ENCODE data around the gene KLHL11. TPM values are rescaled to one million over a fixed set of nuclear protein-coding genes. Genes with fewer than 3 reads are reported as not detected.

KLHL11 gene
- total and polyA plus RNA-seq, 2 of the 8 experiments (the other 6 are each of a cell fraction or from before 2014, with no cell fraction given) = 4.2 to 13.7 TPM

DNA sequence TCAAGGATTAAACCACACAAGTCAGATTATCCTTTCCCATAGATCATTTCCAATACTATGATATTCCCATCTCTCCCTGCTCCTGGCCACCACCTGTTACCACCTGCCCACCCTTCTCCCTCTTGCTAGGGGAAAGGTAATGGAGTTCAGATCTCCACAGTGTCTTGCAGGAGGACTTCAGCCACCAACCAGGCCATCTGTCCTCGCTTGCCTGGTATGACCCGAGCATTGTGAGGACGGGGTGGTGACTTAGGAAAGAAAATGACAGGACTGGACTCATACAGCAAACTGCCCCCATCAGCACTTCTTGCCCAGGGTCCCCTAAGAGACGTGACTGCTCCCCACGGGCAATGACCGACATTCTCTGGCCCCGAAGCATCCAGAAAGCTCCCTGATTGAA lies 41.6 kb downstream of the KLHL11 start (continued):
- TF ChIP-seq, protein P1, sequence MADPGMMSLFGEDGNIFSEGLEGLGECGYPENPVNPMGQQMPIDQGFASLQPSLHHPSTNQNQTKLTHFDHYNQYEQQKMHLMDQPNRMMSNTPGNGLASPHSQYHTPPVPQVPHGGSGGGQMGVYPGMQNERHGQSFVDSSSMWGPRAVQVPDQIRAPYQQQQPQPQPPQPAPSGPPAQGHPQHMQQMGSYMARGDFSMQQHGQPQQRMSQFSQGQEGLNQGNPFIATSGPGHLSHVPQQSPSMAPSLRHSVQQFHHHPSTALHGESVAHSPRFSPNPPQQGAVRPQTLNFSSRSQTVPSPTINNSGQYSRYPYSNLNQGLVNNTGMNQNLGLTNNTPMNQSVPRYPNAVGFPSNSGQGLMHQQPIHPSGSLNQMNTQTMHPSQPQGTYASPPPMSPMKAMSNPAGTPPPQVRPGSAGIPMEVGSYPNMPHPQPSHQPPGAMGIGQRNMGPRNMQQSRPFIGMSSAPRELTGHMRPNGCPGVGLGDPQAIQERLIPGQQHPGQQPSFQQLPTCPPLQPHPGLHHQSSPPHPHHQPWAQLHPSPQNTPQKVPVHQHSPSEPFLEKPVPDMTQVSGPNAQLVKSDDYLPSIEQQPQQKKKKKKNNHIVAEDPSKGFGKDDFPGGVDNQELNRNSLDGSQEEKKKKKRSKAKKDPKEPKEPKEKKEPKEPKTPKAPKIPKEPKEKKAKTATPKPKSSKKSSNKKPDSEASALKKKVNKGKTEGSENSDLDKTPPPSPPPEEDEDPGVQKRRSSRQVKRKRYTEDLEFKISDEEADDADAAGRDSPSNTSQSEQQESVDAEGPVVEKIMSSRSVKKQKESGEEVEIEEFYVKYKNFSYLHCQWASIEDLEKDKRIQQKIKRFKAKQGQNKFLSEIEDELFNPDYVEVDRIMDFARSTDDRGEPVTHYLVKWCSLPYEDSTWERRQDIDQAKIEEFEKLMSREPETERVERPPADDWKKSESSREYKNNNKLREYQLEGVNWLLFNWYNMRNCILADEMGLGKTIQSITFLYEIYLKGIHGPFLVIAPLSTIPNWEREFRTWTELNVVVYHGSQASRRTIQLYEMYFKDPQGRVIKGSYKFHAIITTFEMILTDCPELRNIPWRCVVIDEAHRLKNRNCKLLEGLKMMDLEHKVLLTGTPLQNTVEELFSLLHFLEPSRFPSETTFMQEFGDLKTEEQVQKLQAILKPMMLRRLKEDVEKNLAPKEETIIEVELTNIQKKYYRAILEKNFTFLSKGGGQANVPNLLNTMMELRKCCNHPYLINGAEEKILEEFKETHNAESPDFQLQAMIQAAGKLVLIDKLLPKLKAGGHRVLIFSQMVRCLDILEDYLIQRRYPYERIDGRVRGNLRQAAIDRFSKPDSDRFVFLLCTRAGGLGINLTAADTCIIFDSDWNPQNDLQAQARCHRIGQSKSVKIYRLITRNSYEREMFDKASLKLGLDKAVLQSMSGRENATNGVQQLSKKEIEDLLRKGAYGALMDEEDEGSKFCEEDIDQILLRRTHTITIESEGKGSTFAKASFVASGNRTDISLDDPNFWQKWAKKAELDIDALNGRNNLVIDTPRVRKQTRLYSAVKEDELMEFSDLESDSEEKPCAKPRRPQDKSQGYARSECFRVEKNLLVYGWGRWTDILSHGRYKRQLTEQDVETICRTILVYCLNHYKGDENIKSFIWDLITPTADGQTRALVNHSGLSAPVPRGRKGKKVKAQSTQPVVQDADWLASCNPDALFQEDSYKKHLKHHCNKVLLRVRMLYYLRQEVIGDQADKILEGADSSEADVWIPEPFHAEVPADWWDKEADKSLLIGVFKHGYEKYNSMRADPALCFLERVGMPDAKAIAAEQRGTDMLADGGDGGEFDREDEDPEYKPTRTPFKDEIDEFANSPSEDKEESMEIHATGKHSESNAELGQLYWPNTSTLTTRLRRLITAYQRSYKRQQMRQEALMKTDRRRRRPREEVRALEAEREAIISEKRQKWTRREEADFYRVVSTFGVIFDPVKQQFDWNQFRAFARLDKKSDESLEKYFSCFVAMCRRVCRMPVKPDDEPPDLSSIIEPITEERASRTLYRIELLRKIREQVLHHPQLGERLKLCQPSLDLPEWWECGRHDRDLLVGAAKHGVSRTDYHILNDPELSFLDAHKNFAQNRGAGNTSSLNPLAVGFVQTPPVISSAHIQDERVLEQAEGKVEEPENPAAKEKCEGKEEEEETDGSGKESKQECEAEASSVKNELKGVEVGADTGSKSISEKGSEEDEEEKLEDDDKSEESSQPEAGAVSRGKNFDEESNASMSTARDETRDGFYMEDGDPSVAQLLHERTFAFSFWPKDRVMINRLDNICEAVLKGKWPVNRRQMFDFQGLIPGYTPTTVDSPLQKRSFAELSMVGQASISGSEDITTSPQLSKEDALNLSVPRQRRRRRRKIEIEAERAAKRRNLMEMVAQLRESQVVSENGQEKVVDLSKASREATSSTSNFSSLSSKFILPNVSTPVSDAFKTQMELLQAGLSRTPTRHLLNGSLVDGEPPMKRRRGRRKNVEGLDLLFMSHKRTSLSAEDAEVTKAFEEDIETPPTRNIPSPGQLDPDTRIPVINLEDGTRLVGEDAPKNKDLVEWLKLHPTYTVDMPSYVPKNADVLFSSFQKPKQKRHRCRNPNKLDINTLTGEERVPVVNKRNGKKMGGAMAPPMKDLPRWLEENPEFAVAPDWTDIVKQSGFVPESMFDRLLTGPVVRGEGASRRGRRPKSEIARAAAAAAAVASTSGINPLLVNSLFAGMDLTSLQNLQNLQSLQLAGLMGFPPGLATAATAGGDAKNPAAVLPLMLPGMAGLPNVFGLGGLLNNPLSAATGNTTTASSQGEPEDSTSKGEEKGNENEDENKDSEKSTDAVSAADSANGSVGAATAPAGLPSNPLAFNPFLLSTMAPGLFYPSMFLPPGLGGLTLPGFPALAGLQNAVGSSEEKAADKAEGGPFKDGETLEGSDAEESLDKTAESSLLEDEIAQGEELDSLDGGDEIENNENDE (IDR thresholded peaks at IDR 0.05; ENCODE audit: insufficient replicate concordance, low read length) = no peak
- TF ChIP-seq SRF (IDR thresholded peaks at IDR 0.05; ENCODE audit: low read depth, low read length) (no peak), BRCA1 (IDR thresholded peaks at IDR 0.05; ENCODE audit: low read depth, low read length) (no peak)

All from H1 (cell line).